K562 (cell line): ENCODE data around the gene CLCNKA. TPM values are rescaled to one million over a fixed set of nuclear protein-coding genes. Genes with fewer than 3 reads are reported as not detected.

ENCODE experiments used
- ARID4B ChIP-seq: sonication (generic); formaldehyde crosslinking; IDR thresholded peaks from 2 replicates; pipeline ENCODE4 v1.8.0; 2022; ENCODE audit warnings: mild to moderate bottlenecking, missing genetic modification reagents
- BDP1 ChIP-seq: IDR thresholded peaks from 3 replicates; pipeline ENCODE4 v1.6.1; 2011; ENCODE audit not compliant: insufficient read length, insufficient read depth
- CTCF ChIP-seq, 3 experiments: IDR thresholded peaks in 2 of 3; conservative IDR thresholded peaks in 1 of 3; 2 replicates each; pipeline ENCODE4 v1.5.1; 2011 to 2012; ENCODE audit warnings: low read length in 3 of 3, mild to moderate bottlenecking in 3 of 3, control low read depth in 2 of 3, improper control_type of control experiment in 1 of 3, inconsistent platforms in 1 of 3, low read depth in 1 of 3, mixed read lengths in 1 of 3, moderate library complexity in 1 of 3; ENCODE audit not compliant: insufficient read depth in 2 of 3
- ELK1 ChIP-seq: sonication (generic); formaldehyde crosslinking; IDR thresholded peaks from 2 replicates; pipeline ENCODE4 v1.8.1; 2022; ENCODE audit warnings: missing genetic modification reagents
- HLTF ChIP-seq: fragments of 450-650 bp; IDR thresholded peaks from 2 replicates; pipeline ENCODE4 v1.6.1; 2016
- IRF1 ChIP-seq: sonication (generic); formaldehyde crosslinking; IDR thresholded peaks from 2 replicates; pipeline ENCODE4 v1.8.0; 2022; ENCODE audit warnings: missing genetic modification reagents, mild to moderate bottlenecking, borderline replicate concordance
- PPARD ChIP-seq: fragments of 250-450 bp; sonication (Bioruptor Pico); IDR thresholded peaks from 2 replicates; pipeline ENCODE4 v1.8.0; 2022; ENCODE audit warnings: inconsistent platforms, mild to moderate bottlenecking, moderate library complexity
- PRDM10 ChIP-seq: fragments of 450-650 bp; IDR thresholded peaks from 2 replicates; pipeline ENCODE4 v1.6.1; 2018; ENCODE audit not compliant: partially characterized antibody
- PURB ChIP-seq: sonication (generic); formaldehyde crosslinking; IDR thresholded peaks from 2 replicates; pipeline ENCODE4 v1.9.0; 2021; ENCODE audit warnings: low read depth, mild to moderate bottlenecking, missing genetic modification reagents
- SRSF9 ChIP-seq: fragments of 200-400 bp; formaldehyde crosslinking; IDR thresholded peaks from 2 replicates; pipeline ENCODE4 v1.6.1; 2017; ENCODE audit warnings: low read depth, low read length, borderline replicate concordance
- ZNF639 ChIP-seq, 2 experiments: fragments of 200-800 bp in 1 of 2; sonication (Bioruptor generic) in 1 of 2; sonication (generic) in 1 of 2; formaldehyde crosslinking in 1 of 2; IDR thresholded peaks in 1 of 2; conservative IDR thresholded peaks in 1 of 2; 2 replicates each; pipeline versions ENCODE4 v1.5.0 to v1.6.1; 2016 to 2020; ENCODE audit warnings: missing compliant biosample characterization in 1 of 2, missing genetic modification characterization in 1 of 2, missing genetic modification reagents in 1 of 2
- polyA plus RNA-seq, 8 experiments: library from polyadenylated mRNA; depleted of rRNA in 4 of 8; stranded (reverse) in 5 of 8; unstranded in 3 of 8; fragments of >200 nt; fragmentation: Nextera tagmentation in 2 of 8; fragmentation: Illumina TruSeq in 1 of 8; extraction: Ambion mirVana in 2 of 8; extraction: Trizol in 1 of 8; gene quantifications; 2 replicates each; pipeline versions ENCODE4 v1.2.1 to v1.2.3, GENCODE V29; 2011 to 2014; ENCODE audit warnings: inconsistent platforms in 1 of 8, missing spikeins in 1 of 8
- total RNA-seq, 7 experiments: library from RNA; depleted of rRNA in 6 of 7; stranded (reverse); fragments of >200 nt in 6 of 7; fragmentation: Illumina TruSeq in 2 of 7; extraction: Trizol in 2 of 7; gene quantifications; 2 replicates each; pipeline versions ENCODE4 v1.2.1 to v1.2.3, GENCODE V29; 2011 to 2021; ENCODE audit warnings: low replicate concordance in 1 of 7

CLCNKA gene
- total and polyA plus RNA-seq, 9 of the 15 experiments (the other 6 are each of a cell fraction or from before 2014, with no cell fraction given) = 0.03 to 0.37 (median 0.10) TPM; not detected in 3

- TF ChIP-seq ARID4B (no peak), SRSF9 (no peak), CTCF (IDR thresholded peaks at IDR 0.05 in 2 of 3, conservative IDR thresholded peaks at IDR 0.05 in 1 of 3; ENCODE audit: insufficient read depth in 2 of 3, low read depth in 1 of 3, low read length in 3 of 3) (peak; percentile 46 to 69 (median 57)), ZNF639 (CRISPR knock-in tag; conservative IDR thresholded peaks at IDR 0.05 in 1 of 2, IDR thresholded peaks at IDR 0.05 in 1 of 2) (no peak), PPARD (CRISPR knock-in tag) (no peak), ELK1 (CRISPR knock-in tag) (no peak), PURB (CRISPR knock-in tag) (no peak), HLTF (peak; percentile 39; the same call in 1 of the 2 replicates), IRF1 (CRISPR knock-in tag) (no peak), PRDM10 (peak; percentile 75), BDP1 (no peak)
Observed at GRCh38 chr1:16006552-16007485, 15.0 kb upstream of the CLCNKA start (continued).
